OCI-LY7 (cell line): Measurements from ENCODE around the gene KDM1B. TPM values are rescaled to one million over a fixed set of nuclear protein-coding genes. Genes with fewer than 3 reads are reported as not detected.
"Not testable (repeated sequence)": the region's sequence is repeated elsewhere in the genome, so short reads cannot be mapped to it uniquely, and the experiment has no call there.

Experiments used
- BruUV-seq: library from RNA; stranded (reverse); fragments of 400-500 nt; replicated peaks from 2 replicates; lab custom pipeline; 2021; lab: Mats Ljungman, UMichigan
- CTCF ChIA-PET: fragments of 300-600 bp; sonication (Branson Sonifier 250); formaldehyde crosslinking; loops from one replicate; lab custom pipeline; 2022; ENCODE audit warnings: antibody characterized with exemption; ENCODE audit not compliant: unreplicated experiment; lab: Charles Lee
- POLR2A ChIA-PET: fragments of 300-600 bp; sonication (Branson Sonifier 250); formaldehyde crosslinking; loops from one replicate; lab custom pipeline; 2022; ENCODE audit warnings: antibody characterized with exemption; lab: Charles Lee
- DNase-seq: peaks from one replicate; pipeline ENCODE4 v3.0.0-alpha.2; 2015; ENCODE audit warnings: low spot score
- H2AFZ ChIP-seq: fragments of 200-600 bp; sonication (generic), shearing (Covaris generic); 2 replicates; pipeline ENCODE4 v1.6.1; 2014; ENCODE audit warnings: mild to moderate bottlenecking, antibody characterized with exemption, low read length, moderate library complexity
- H3K27ac ChIP-seq: fragments of 200-600 bp; sonication (generic); 2 replicates; pipeline ENCODE4 v1.5.1; 2014; ENCODE audit warnings: mixed run types, low read depth, mild to moderate bottlenecking, moderate library complexity, low read length, inconsistent platforms; ENCODE audit not compliant: poor library complexity, severe bottlenecking
- H3K36me3 ChIP-seq: fragments of 200-600 bp; sonication (generic); 2 replicates; pipeline ENCODE4 v1.6.1; 2014; ENCODE audit warnings: mild to moderate bottlenecking, antibody characterized with exemption, low read length, moderate library complexity, mixed read lengths; ENCODE audit not compliant: insufficient read depth
- H3K4me1 ChIP-seq: fragments of 200-600 bp; sonication (generic); 2 replicates; pipeline ENCODE4 v1.5.1; 2014; ENCODE audit warnings: mild to moderate bottlenecking, low read length; ENCODE audit not compliant: insufficient read depth, poor library complexity, severe bottlenecking
- H3K4me2 ChIP-seq: fragments of 200-600 bp; sonication (generic); 2 replicates; pipeline ENCODE4 v1.6.1; 2014; ENCODE audit warnings: mild to moderate bottlenecking, low read length
- H3K4me3 ChIP-seq: fragments of 200-600 bp; sonication (generic); 2 replicates; pipeline ENCODE4 v1.5.1; 2014; ENCODE audit warnings: mild to moderate bottlenecking, low read depth, low read length; ENCODE audit not compliant: poor library complexity, severe bottlenecking
- H3K79me2 ChIP-seq: fragments of 200-600 bp; sonication (generic); 2 replicates; pipeline ENCODE4 v1.6.1; 2016; ENCODE audit warnings: low read depth, mild to moderate bottlenecking, low read length, moderate library complexity, mixed read lengths; ENCODE audit not compliant: insufficient read depth
- H3K9me2 ChIP-seq: fragments of 200-600 bp; sonication (generic); 2 replicates; pipeline ENCODE4 v1.6.1; 2016; ENCODE audit warnings: mild to moderate bottlenecking, low read length, mixed read lengths; ENCODE audit not compliant: insufficient read depth
- H3K9me3 ChIP-seq: fragments of 200-600 bp; sonication (generic); 2 replicates; pipeline ENCODE4 v1.6.1; 2014; ENCODE audit warnings: mild to moderate bottlenecking, mixed run types, low read length, mixed read lengths
- H4K20me1 ChIP-seq: fragments of 200-600 bp; sonication (generic); 2 replicates; pipeline ENCODE4 v1.6.1; 2014; ENCODE audit warnings: mild to moderate bottlenecking, antibody characterized with exemption, low read length, moderate library complexity, mixed read lengths; ENCODE audit not compliant: insufficient read depth
- EZH2phosphoT487 ChIP-seq: fragments of 200-600 bp; sonication (generic); IDR thresholded peaks from 2 replicates; pipeline ENCODE4 v1.6.1; 2018; ENCODE audit warnings: low read depth, borderline replicate concordance, mild to moderate bottlenecking, mixed run types, antibody characterized with exemption, low read length, moderate library complexity, mixed read lengths
- intact Hi-C: fragments of 100-400 bp; cut with micrococcal nuclease; formaldehyde crosslinking; loops from one replicate; pipeline ENCODE4 v1.10.0; 2022; ENCODE audit not compliant: unreplicated experiment
- total RNA-seq, 2 experiments: library from RNA; depleted of rRNA in 1 of 2; stranded (reverse); fragments of >200 nt in 1 of 2; shearing (Covaris generic) in 1 of 2; gene quantifications; 2 replicates each; pipeline ENCODE4 v1.2.3, GENCODE V29; 2014 to 2022
- TF ChIP-seq, protein P1 (sequence below): fragments of 200-600 bp; sonication (generic); conservative IDR thresholded peaks from 2 replicates; pipeline ENCODE4 v1.5.1; 2014; ENCODE audit warnings: mild to moderate bottlenecking, antibody characterized with exemption, low read length, moderate library complexity, mixed read lengths

Gene KDM1B
- total RNA-seq, 2 experiments from 2014 or later: 37.6 to 56.4 TPM

DNA sequence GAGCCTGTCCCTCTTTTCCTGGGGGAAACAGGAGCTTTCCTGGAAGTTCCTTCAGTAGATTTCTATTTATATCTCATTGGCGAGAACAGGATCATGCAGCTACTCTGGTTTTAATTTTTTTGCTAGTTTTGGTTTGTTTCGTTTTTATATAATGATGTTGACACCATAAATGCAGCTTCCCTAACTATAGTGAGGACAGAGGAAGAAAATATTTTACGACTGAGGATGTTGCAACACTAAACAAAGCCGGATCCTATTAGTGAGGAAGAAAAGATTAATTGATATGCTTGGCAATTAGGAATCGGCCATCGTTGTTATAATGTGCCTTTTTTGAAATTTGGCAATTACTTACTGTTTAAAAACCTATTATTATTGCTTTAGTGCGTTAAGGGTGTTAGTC, 16.6 kb downstream of the KDM1B start:
- ChIA-PET CTCF (no interaction called here), POLR2A (interaction anchor here (0.9 kb wide), 1 partner anchor 12 kb away, joined by 5 read pairs; no protein-coding TSS in a partner anchor)
- no peak overlapping the region for H3K27ac ChIP-seq
- no peak overlapping the region for H3K4me2 ChIP-seq
- DNase-seq: no peak
- TF ChIP-seq EZH2phosphoT487: no peak
- TF ChIP-seq, protein P1, sequence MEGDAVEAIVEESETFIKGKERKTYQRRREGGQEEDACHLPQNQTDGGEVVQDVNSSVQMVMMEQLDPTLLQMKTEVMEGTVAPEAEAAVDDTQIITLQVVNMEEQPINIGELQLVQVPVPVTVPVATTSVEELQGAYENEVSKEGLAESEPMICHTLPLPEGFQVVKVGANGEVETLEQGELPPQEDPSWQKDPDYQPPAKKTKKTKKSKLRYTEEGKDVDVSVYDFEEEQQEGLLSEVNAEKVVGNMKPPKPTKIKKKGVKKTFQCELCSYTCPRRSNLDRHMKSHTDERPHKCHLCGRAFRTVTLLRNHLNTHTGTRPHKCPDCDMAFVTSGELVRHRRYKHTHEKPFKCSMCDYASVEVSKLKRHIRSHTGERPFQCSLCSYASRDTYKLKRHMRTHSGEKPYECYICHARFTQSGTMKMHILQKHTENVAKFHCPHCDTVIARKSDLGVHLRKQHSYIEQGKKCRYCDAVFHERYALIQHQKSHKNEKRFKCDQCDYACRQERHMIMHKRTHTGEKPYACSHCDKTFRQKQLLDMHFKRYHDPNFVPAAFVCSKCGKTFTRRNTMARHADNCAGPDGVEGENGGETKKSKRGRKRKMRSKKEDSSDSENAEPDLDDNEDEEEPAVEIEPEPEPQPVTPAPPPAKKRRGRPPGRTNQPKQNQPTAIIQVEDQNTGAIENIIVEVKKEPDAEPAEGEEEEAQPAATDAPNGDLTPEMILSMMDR: no peak
- no peaks in the 10 kb centered on the region for H4K20me1 ChIP-seq
- H3K79me2 ChIP-seq: no peaks in the 10 kb centered on the region
- H3K9me3 ChIP-seq: peaks cover 11% of the 10 kb centered on the region
- H3K4me3 ChIP-seq: no peak overlapping the region
- no peak overlapping the region for H2AFZ ChIP-seq
- H3K4me1 ChIP-seq: no peaks in the 10 kb centered on the region
- peaks cover 94% of the 10 kb centered on the region for H3K36me3 ChIP-seq
- intact Hi-C loops: no loop called here
- no TSS peak for BruUV-seq
- H3K9me2 ChIP-seq: no peaks in the 10 kb centered on the region

- not testable (repeated sequence) for BruUV-seq, H4K20me1 ChIP-seq
Measured at GRCh38 chr6:18176198-18176597, 21.0 kb downstream of the KDM1B start.

GRCh38 chr6:18177286-18177965, 22.2 kb downstream of the KDM1B start:
- H3K27ac ChIP-seq: no peak overlapping the region
- H4K20me1 ChIP-seq: no peaks in the 10 kb centered on the region
- BruUV-seq: no TSS peak
- no peak overlapping the region for H3K4me2 ChIP-seq
- H3K4me3 ChIP-seq: no peak overlapping the region
- H3K79me2 ChIP-seq: peaks cover 8% of the 10 kb centered on the region; the same call in 1 of the 2 replicates
- TF ChIP-seq, protein P1: no peak
- TF ChIP-seq EZH2phosphoT487: no peak
- H2AFZ ChIP-seq: no peak overlapping the region
- no peak for DNase-seq
- H3K36me3 ChIP-seq: peaks cover 83% of the 10 kb centered on the region
- ChIA-PET POLR2A (no interaction called here), CTCF (no interaction called here)
- intact Hi-C loops: no loop called here
- no peaks in the 10 kb centered on the region for H3K9me3 ChIP-seq
- no peaks in the 10 kb centered on the region for H3K4me1 ChIP-seq
- H3K9me2 ChIP-seq: no peaks in the 10 kb centered on the region

More at GRCh38 chr6:18176198-18176597, 21.0 kb downstream of the KDM1B start:
- H3K36me3 ChIP-seq: peaks cover 89% of the 10 kb centered on the region
- DNase-seq, H3K4me2 ChIP-seq, H2AFZ ChIP-seq, H3K9me2 ChIP-seq, H3K79me2 ChIP-seq, CTCF ChIA-PET, POLR2A ChIA-PET, H3K4me1 ChIP-seq, H3K4me3 ChIP-seq, intact Hi-C loops, H3K27ac ChIP-seq, H3K9me3 ChIP-seq: not testable (repeated sequence)
